ENCODE data around the gene SEC23B. TPM values are rescaled to one million over a fixed set of nuclear protein-coding genes. Genes with fewer than 3 reads are reported as not detected.

SEC23B gene
- total RNA-seq, 1 experiment from 2014 or later, result 61.3 TPM

DNA sequence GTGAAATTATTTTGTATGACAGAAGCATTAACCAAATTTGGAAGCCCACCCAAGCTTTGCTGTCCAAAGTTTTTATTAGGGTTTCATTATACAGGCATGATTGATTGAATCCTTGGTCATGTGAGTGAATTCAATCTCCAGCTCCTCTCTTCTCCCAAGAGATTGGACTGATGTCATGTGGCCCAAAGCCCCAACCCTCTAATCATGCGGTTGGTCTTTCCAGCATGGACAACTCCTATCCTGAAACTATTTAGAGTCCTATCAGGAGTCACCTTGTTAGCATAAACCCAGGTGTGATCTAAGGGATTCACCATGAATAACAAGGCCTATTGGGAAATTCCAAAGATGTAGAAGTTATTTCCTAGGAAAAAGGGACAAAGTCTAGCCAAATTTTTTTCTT lies 29.9 kb upstream of the SEC23B start:
- intact Hi-C loops (cut with micrococcal nuclease; ENCODE audit: unreplicated experiment) (no loop called here), in situ Hi-C loops (cut with HindIII; ENCODE audit: low pct_unique_long_range_greater_than_20kb, low sequenced_read_pairs) (no loop called here)
- Histone ChIP-seq H3K27ac (ENCODE audit: low read length) (no peak overlapping the region), H3K9me3 (ENCODE audit: control insufficient read depth, insufficient read depth, low read depth, low read length) (no peaks in the 10 kb centered on the region), H3K4me3 (ENCODE audit: low read depth in 2 of 2, low read length in 2 of 2) (no peak overlapping the region), H3K36me3 (ENCODE audit: control insufficient read depth, insufficient read depth, low read length) (peaks cover 31% of the 10 kb centered on the region), H3K27me3 (ENCODE audit: control insufficient read depth, insufficient read depth, low read length) (no peaks in the 10 kb centered on the region), H3K4me1 (ENCODE audit: control insufficient read depth, insufficient read depth, low read length) (no peaks in the 10 kb centered on the region)
- ChIA-PET POLR2A (no interaction called here), CTCF (no interaction called here)
- no TSS peak for BruUV-seq (replicated peaks)
- TF ChIP-seq, protein P1, sequence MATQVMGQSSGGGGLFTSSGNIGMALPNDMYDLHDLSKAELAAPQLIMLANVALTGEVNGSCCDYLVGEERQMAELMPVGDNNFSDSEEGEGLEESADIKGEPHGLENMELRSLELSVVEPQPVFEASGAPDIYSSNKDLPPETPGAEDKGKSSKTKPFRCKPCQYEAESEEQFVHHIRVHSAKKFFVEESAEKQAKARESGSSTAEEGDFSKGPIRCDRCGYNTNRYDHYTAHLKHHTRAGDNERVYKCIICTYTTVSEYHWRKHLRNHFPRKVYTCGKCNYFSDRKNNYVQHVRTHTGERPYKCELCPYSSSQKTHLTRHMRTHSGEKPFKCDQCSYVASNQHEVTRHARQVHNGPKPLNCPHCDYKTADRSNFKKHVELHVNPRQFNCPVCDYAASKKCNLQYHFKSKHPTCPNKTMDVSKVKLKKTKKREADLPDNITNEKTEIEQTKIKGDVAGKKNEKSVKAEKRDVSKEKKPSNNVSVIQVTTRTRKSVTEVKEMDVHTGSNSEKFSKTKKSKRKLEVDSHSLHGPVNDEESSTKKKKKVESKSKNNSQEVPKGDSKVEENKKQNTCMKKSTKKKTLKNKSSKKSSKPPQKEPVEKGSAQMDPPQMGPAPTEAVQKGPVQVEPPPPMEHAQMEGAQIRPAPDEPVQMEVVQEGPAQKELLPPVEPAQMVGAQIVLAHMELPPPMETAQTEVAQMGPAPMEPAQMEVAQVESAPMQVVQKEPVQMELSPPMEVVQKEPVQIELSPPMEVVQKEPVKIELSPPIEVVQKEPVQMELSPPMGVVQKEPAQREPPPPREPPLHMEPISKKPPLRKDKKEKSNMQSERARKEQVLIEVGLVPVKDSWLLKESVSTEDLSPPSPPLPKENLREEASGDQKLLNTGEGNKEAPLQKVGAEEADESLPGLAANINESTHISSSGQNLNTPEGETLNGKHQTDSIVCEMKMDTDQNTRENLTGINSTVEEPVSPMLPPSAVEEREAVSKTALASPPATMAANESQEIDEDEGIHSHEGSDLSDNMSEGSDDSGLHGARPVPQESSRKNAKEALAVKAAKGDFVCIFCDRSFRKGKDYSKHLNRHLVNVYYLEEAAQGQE (IDR thresholded peaks at IDR 0.05; ENCODE audit: insufficient read depth in 1 of 2, low read depth in 2 of 2, low read length in 1 of 2), result no peak
- TF ChIP-seq TCF7L2 (IDR thresholded peaks at IDR 0.05; ENCODE audit: low read depth, low read length) (no peak), SIN3A (IDR thresholded peaks at IDR 0.05; ENCODE audit: borderline replicate concordance, insufficient read depth, low read depth, low read length) (no peak), POLR2AphosphoS5 (IDR thresholded peaks at IDR 0.05; ENCODE audit: low read depth, low read length) (no peak)
- TF ChIP-seq, protein P2, sequence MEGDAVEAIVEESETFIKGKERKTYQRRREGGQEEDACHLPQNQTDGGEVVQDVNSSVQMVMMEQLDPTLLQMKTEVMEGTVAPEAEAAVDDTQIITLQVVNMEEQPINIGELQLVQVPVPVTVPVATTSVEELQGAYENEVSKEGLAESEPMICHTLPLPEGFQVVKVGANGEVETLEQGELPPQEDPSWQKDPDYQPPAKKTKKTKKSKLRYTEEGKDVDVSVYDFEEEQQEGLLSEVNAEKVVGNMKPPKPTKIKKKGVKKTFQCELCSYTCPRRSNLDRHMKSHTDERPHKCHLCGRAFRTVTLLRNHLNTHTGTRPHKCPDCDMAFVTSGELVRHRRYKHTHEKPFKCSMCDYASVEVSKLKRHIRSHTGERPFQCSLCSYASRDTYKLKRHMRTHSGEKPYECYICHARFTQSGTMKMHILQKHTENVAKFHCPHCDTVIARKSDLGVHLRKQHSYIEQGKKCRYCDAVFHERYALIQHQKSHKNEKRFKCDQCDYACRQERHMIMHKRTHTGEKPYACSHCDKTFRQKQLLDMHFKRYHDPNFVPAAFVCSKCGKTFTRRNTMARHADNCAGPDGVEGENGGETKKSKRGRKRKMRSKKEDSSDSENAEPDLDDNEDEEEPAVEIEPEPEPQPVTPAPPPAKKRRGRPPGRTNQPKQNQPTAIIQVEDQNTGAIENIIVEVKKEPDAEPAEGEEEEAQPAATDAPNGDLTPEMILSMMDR (IDR thresholded peaks at IDR 0.05), result no peak
- DNase-seq (ENCODE audit: low read depth, low spot score) (no peak), ATAC-seq (no peak)

DNA sequence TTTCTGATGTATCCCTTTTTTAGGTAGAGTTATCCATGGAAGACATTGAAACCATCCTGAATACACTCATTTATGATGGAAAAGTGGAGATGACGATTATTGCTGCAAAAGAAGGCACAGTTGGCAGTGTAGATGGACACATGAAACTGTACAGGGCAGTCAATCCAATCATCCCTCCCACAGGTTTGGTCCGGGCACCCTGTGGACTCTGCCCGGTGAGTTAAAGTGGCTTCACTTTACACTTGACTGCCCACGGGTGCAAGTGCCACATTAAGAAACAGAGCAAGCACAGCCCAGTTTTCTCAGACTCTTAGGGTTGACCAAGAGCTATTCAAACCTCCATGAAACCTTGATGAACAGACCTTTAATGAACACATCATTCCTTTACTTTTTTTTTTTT lies 26.1 kb upstream of the SEC23B start:
- no peak overlapping the region for H3K27ac ChIP-seq (ENCODE audit: low read length)
- H3K4me1 ChIP-seq (ENCODE audit: control insufficient read depth, insufficient read depth, low read length), result no peaks in the 10 kb centered on the region
- ATAC-seq (no peak), DNase-seq (ENCODE audit: low read depth, low spot score) (no peak)
- ChIA-PET CTCF (interaction anchor here (0.7 kb wide), 1 partner anchor 16 kb away, joined by 7 read pairs; the partner anchor contains the start of gene RBBP9), POLR2A (no interaction called here)
- H3K4me3 ChIP-seq (ENCODE audit: low read depth in 2 of 2, low read length in 2 of 2), result no peak overlapping the region
- BruUV-seq (replicated peaks), result no TSS peak
- in situ Hi-C loops (cut with HindIII; ENCODE audit: low pct_unique_long_range_greater_than_20kb, low sequenced_read_pairs) (no loop called here), intact Hi-C loops (cut with micrococcal nuclease; ENCODE audit: unreplicated experiment) (no loop called here)
- no peaks in the 10 kb centered on the region for H3K27me3 ChIP-seq (ENCODE audit: control insufficient read depth, insufficient read depth, low read length)
- no peaks in the 10 kb centered on the region for H3K9me3 ChIP-seq (ENCODE audit: control insufficient read depth, insufficient read depth, low read depth, low read length)
- TF ChIP-seq, protein P1 (IDR thresholded peaks at IDR 0.05; ENCODE audit: insufficient read depth in 1 of 2, low read depth in 2 of 2, low read length in 1 of 2), result no peak
- TF ChIP-seq, protein P2 (IDR thresholded peaks at IDR 0.05), result no peak
- TF ChIP-seq TCF7L2 (IDR thresholded peaks at IDR 0.05; ENCODE audit: low read depth, low read length), result no peak
- no peak for TF ChIP-seq POLR2AphosphoS5 (IDR thresholded peaks at IDR 0.05; ENCODE audit: low read depth, low read length)
- no peak for TF ChIP-seq SIN3A (IDR thresholded peaks at IDR 0.05; ENCODE audit: borderline replicate concordance, insufficient read depth, low read depth, low read length)
- peaks cover 26% of the 10 kb centered on the region for H3K36me3 ChIP-seq (ENCODE audit: control insufficient read depth, insufficient read depth, low read length)
